NT2/D1 (cell line): ENCODE measurements around the gene NELL2.

ENCODE experiments used
- SUZ12 ChIP-seq: IDR thresholded peaks from 2 replicates; pipeline ENCODE4 v1.6.1; 2011; ENCODE audit not compliant: insufficient read length, insufficient read depth; ENCODE audit errors: extremely low read depth
- YY1 ChIP-seq: IDR thresholded peaks from 2 replicates; pipeline ENCODE4 v1.6.1; 2011; ENCODE audit not compliant: insufficient read length, insufficient read depth
- ZNF274 ChIP-seq: IDR thresholded peaks from 2 replicates; pipeline ENCODE4 v1.6.1; 2011; ENCODE audit warnings: mild to moderate bottlenecking, low read depth, low read length

- TF ChIP-seq SUZ12 (no peak), ZNF274 (no peak), YY1 (no peak)
These were observed 13.0 kb upstream of the NELL2 start for GRCh38 chr12:44889162-44889561.
